SK-N-SH treated with all-trans-retinoic acid at 6 μM for 48 hours (cell line): ENCODE data around the gene TRMO.

Experiments used
- GLIS3 ChIP-seq: fragments of 250-450 bp; sonication (Bioruptor Pico); IDR thresholded peaks from 2 replicates; pipeline ENCODE4 v1.5.0; 2020; ENCODE audit warnings: mild to moderate bottlenecking, moderate library complexity
- ISL1 ChIP-seq: fragments of 250-450 bp; sonication (Bioruptor Pico); IDR thresholded peaks from 2 replicates; pipeline ENCODE4 v2.1.2; 2022; ENCODE audit warnings: mild to moderate bottlenecking, moderate library complexity
- PPARA ChIP-seq: fragments of 250-450 bp; sonication (Bioruptor Pico); IDR thresholded peaks from 2 replicates; pipeline ENCODE4 v1.5.0; 2020; ENCODE audit warnings: mild to moderate bottlenecking, borderline replicate concordance

GRCh38 chr9:97866848-97867247, 55.5 kb downstream of the TRMO start:
- TF ChIP-seq ISL1, result no peak
- TF ChIP-seq GLIS3 (CRISPR knock-in tag), result no peak
- TF ChIP-seq PPARA (CRISPR knock-in tag), result no peak
